GF-D8 (cell line): ENCODE results near the gene ZNF74.
"Not testable (repeated sequence)": the region's sequence is repeated elsewhere in the genome, so short reads cannot be mapped to it uniquely, and the experiment has no call there.

ENCODE experiments used
- DNase-seq: peaks from one replicate; lab custom pipeline; 2025; lab: John Stamatoyannopoulos, UW

ZNF74 gene

GRCh38 chr22:20376281-20376680 is 17.7 kb upstream of the ZNF74 start:
- DNase-seq: not testable (repeated sequence)

- DNase-seq: not testable (repeated sequence)
These were observed 17.0 kb upstream of the ZNF74 start for GRCh38 chr22:20376983-20377382.

- DNase-seq: no peak
These were observed 15.8 kb upstream of the ZNF74 start for GRCh38 chr22:20378110-20378509.

- not testable (repeated sequence) for DNase-seq
These were observed 15.3 kb upstream of the ZNF74 start for GRCh38 chr22:20378684-20379083.

- DNase-seq: no peak
These were observed 13.5 kb upstream of the ZNF74 start for GRCh38 chr22:20380486-20380885.

GRCh38 chr22:20383538-20383937 is 10.4 kb upstream of the ZNF74 start:
- DNase-seq: no peak

- DNase-seq: no peak
These were observed 9.8 kb upstream of the ZNF74 start for GRCh38 chr22:20384171-20384570.

GRCh38 chr22:20384865-20385264 is 9.1 kb upstream of the ZNF74 start:
- DNase-seq: no peak

- DNase-seq: no peak
These were observed 7.6 kb upstream of the ZNF74 start for GRCh38 chr22:20386336-20386735.

- no peak for DNase-seq
These were observed 7.0 kb upstream of the ZNF74 start for GRCh38 chr22:20386972-20387371.

GRCh38 chr22:20388200-20388599 is 5.8 kb upstream of the ZNF74 start:
- DNase-seq: no peak

GRCh38 chr22:20389288-20389687 is 4.7 kb upstream of the ZNF74 start:
- DNase-seq: no peak

GRCh38 chr22:20390394-20390907 is 3.5 kb upstream of the ZNF74 start:
- no peak for DNase-seq

- DNase-seq: no peak
These were observed 2.7 kb upstream of the ZNF74 start for GRCh38 chr22:20391222-20391621.

GRCh38 chr22:20392365-20392881 is 1.5 kb upstream of the ZNF74 start:
- DNase-seq: not testable (repeated sequence)

- DNase-seq: no peak
These were observed 807 bp upstream of the ZNF74 start for GRCh38 chr22:20392983-20393704.

GRCh38 chr22:20395181-20395906 is 1.4 kb downstream of the ZNF74 start:
- no peak for DNase-seq

GRCh38 chr22:20395907-20396287 is 1.9 kb downstream of the ZNF74 start:
- no peak for DNase-seq

- DNase-seq: no peak
These were observed 2.7 kb downstream of the ZNF74 start for GRCh38 chr22:20396639-20397038.

- no peak for DNase-seq
These were observed 3.5 kb downstream of the ZNF74 start for GRCh38 chr22:20397498-20397897.

- no peak for DNase-seq
These were observed 4.5 kb downstream of the ZNF74 start for GRCh38 chr22:20398420-20398819.

- no peak for DNase-seq
These were observed 6.1 kb downstream of the ZNF74 start for GRCh38 chr22:20399866-20400605.
